Caco-2 (cell line): ENCODE measurements around the gene ANP32B. TPM values are rescaled to one million over a fixed set of nuclear protein-coding genes. Genes with fewer than 3 reads are reported as not detected.

Source experiments
- BruUV-seq: library from RNA; stranded (reverse); fragments of 400-500 nt; replicated peaks from 2 replicates; lab custom pipeline; 2021; lab: Mats Ljungman, UMichigan
- CTCF ChIA-PET: fragments of 300-600 bp; sonication (Branson Sonifier 250); formaldehyde crosslinking; loops from one replicate; lab custom pipeline; 2022; ENCODE audit warnings: antibody characterized with exemption; lab: Charles Lee
- POLR2A ChIA-PET: fragments of 300-600 bp; sonication (Branson Sonifier 250); formaldehyde crosslinking; loops from one replicate; lab custom pipeline; 2022; ENCODE audit warnings: antibody characterized with exemption; lab: Charles Lee
- DNase-seq, 2 experiments: peaks; one replicate each; pipeline versions ENCODE4 v3.0.0 to v3.0.0-alpha.2; 2020 to 2022
- H3K27me3 ChIP-seq: replicated peaks from 2 replicates; pipeline ENCODE4 v1.6.0; 2011; ENCODE audit warnings: low read length; ENCODE audit not compliant: control insufficient read depth, insufficient read depth
- H3K36me3 ChIP-seq: 2 replicates; pipeline ENCODE4 v1.5.1; 2011; ENCODE audit warnings: low read length; ENCODE audit not compliant: control insufficient read depth, insufficient read depth
- H3K4me1 ChIP-seq: fragments of 250-450 bp; sonication (Bioruptor Pico); 2 replicates; pipeline ENCODE4 v1.5.1; 2020; ENCODE audit warnings: mild to moderate bottlenecking
- H3K4me3 ChIP-seq: 2 replicates; pipeline ENCODE4 v1.5.1; 2011; ENCODE audit warnings: low read depth, mild to moderate bottlenecking, control low read depth, low read length
- H3K9me3 ChIP-seq: fragments of 250-450 bp; sonication (Bioruptor Pico); 2 replicates; pipeline ENCODE4 v1.5.1; 2020; ENCODE audit warnings: mild to moderate bottlenecking, moderate library complexity
- H3K27ac Mint-ChIP-seq: one replicate; pipeline ENCODE4 v1.8.0; 2022; ENCODE audit warnings: mixed read lengths; ENCODE audit not compliant: unreplicated experiment
- H3K27me3 Mint-ChIP-seq: one replicate; pipeline ENCODE4 v1.8.0; 2022; ENCODE audit warnings: mixed read lengths; ENCODE audit not compliant: insufficient read depth, unreplicated experiment
- H3K36me3 Mint-ChIP-seq: one replicate; pipeline ENCODE4 v1.8.0; 2022; ENCODE audit warnings: mild to moderate bottlenecking, mixed read lengths; ENCODE audit not compliant: insufficient read depth, unreplicated experiment
- H3K4me1 Mint-ChIP-seq: one replicate; pipeline ENCODE4 v1.8.0; 2022; ENCODE audit warnings: low read depth, mixed read lengths; ENCODE audit not compliant: unreplicated experiment
- H3K4me3 Mint-ChIP-seq: one replicate; pipeline ENCODE4 v1.8.0; 2022; ENCODE audit warnings: mild to moderate bottlenecking, moderate library complexity, mixed read lengths; ENCODE audit not compliant: unreplicated experiment
- H3K9me3 Mint-ChIP-seq: one replicate; pipeline ENCODE4 v1.8.0; 2022; ENCODE audit warnings: mixed read lengths; ENCODE audit not compliant: unreplicated experiment
- CTCF ChIP-seq, 2 experiments: fragments of 200-600 bp in 1 of 2; IDR thresholded peaks; 1 replicate in 1 of 2; 2 replicates in 1 of 2; pipeline versions ENCODE4 v1.5.1 to v1.8.0; 2011 to 2022; ENCODE audit warnings: antibody characterized with exemption in 1 of 2, control low read depth in 1 of 2, inconsistent platforms in 1 of 2, low read depth in 1 of 2, low read length in 1 of 2, mild to moderate bottlenecking in 1 of 2, moderate library complexity in 1 of 2; ENCODE audit not compliant: insufficient read depth in 1 of 2, severe bottlenecking in 1 of 2, unreplicated experiment in 1 of 2
- intact Hi-C: fragments of 100-400 bp; cut with micrococcal nuclease; formaldehyde crosslinking; loops from one replicate; pipeline ENCODE4 v1.10.0; 2022; ENCODE audit not compliant: unreplicated experiment
- total RNA-seq: library from RNA; stranded (reverse); gene quantifications from 2 replicates; pipeline ENCODE4 v1.2.3, GENCODE V29; 2022

Gene ANP32B
- total RNA-seq, 1 experiment from 2014 or later: 317 TPM

GRCh38 chr9:97985058-97985861 lies 2.1 kb downstream of the ANP32B start:
- TSS peak; percentile 28 for BruUV-seq
- intact Hi-C loops: loop anchor here (5.0 to 10.0 kb wide), 2 partner anchors 270 to 353 kb away; partner anchors contain the start of genes NCBP1, TBC1D2 and TSTD2
- no peaks in the 10 kb centered on the region for H3K9me3 ChIP-seq
- peak overlapping the region; percentile 96 for H3K4me3 ChIP-seq
- peak overlapping the region; percentile 92 for H3K27ac Mint-ChIP-seq
- H3K27me3 Mint-ChIP-seq: no peaks in the 10 kb centered on the region
- peaks cover 46% of the 10 kb centered on the region for H3K36me3 Mint-ChIP-seq
- H3K4me3 Mint-ChIP-seq: peak overlapping the region; percentile 79
- no peaks in the 10 kb centered on the region for H3K36me3 ChIP-seq
- no peak for TF ChIP-seq CTCF (IDR thresholded peaks at IDR 0.05; ENCODE audit: insufficient read depth in 1 of 2, low read depth in 1 of 2, low read length in 1 of 2, severe bottlenecking in 1 of 2, unreplicated experiment in 1 of 2)
- ChIA-PET POLR2A (interaction anchor here (0.7 kb wide), 1 partner anchor 12 kb away, joined by 3 read pairs; no protein-coding TSS in a partner anchor), CTCF (no interaction called here)
- peaks cover 48% of the 10 kb centered on the region for H3K4me1 Mint-ChIP-seq
- peak; percentile 54 to 57 for DNase-seq
- no peaks in the 10 kb centered on the region for H3K9me3 Mint-ChIP-seq
- H3K4me1 ChIP-seq: peaks cover 19% of the 10 kb centered on the region
- H3K27me3 ChIP-seq: no peaks in the 10 kb centered on the region

GRCh38 chr9:97987487-97987886 lies 4.3 kb downstream of the ANP32B start:
- H3K4me1 Mint-ChIP-seq: peaks cover 43% of the 10 kb centered on the region
- H3K4me1 ChIP-seq: peaks cover 33% of the 10 kb centered on the region
- no peaks in the 10 kb centered on the region for H3K27me3 Mint-ChIP-seq
- no peak overlapping the region for H3K27ac Mint-ChIP-seq
- CTCF ChIA-PET: no interaction called here
- BruUV-seq: no TSS peak
- no peaks in the 10 kb centered on the region for H3K9me3 Mint-ChIP-seq
- H3K4me3 ChIP-seq: no peak overlapping the region
- no peaks in the 10 kb centered on the region for H3K36me3 ChIP-seq
- no peak overlapping the region for H3K4me3 Mint-ChIP-seq
- H3K9me3 ChIP-seq: no peaks in the 10 kb centered on the region
- POLR2A ChIA-PET: no interaction called here
- DNase-seq: no peak
- TF ChIP-seq CTCF (IDR thresholded peaks at IDR 0.05; ENCODE audit: insufficient read depth in 1 of 2, low read depth in 1 of 2, low read length in 1 of 2, severe bottlenecking in 1 of 2, unreplicated experiment in 1 of 2): no peak
- peaks cover 64% of the 10 kb centered on the region for H3K36me3 Mint-ChIP-seq
- no peaks in the 10 kb centered on the region for H3K27me3 ChIP-seq
- intact Hi-C loops: loop anchor here (5.0 to 10.0 kb wide), 2 partner anchors 267 to 355 kb away; partner anchors contain the start of genes NCBP1, TBC1D2 and TSTD2

GRCh38 chr9:97990259-97990658 lies 7.1 kb downstream of the ANP32B start:
- Mint-ChIP-seq H3K27ac (no peak overlapping the region), H3K4me3 (no peak overlapping the region), H3K4me1 (peaks cover 52% of the 10 kb centered on the region), H3K36me3 (peaks cover 64% of the 10 kb centered on the region), H3K9me3 (no peaks in the 10 kb centered on the region), H3K27me3 (no peaks in the 10 kb centered on the region)
- CTCF ChIA-PET: no interaction called here
- BruUV-seq: no TSS peak
- H3K36me3 ChIP-seq: peaks cover 1% of the 10 kb centered on the region; the same call in 1 of the 2 replicates
- no peaks in the 10 kb centered on the region for H3K27me3 ChIP-seq
- intact Hi-C loops: no loop called here
- no peak for TF ChIP-seq CTCF (IDR thresholded peaks at IDR 0.05; ENCODE audit: insufficient read depth in 1 of 2, low read depth in 1 of 2, low read length in 1 of 2, severe bottlenecking in 1 of 2, unreplicated experiment in 1 of 2)
- H3K4me3 ChIP-seq: no peak overlapping the region
- no peak for DNase-seq
- no peaks in the 10 kb centered on the region for H3K9me3 ChIP-seq
- peaks cover 36% of the 10 kb centered on the region for H3K4me1 ChIP-seq
- POLR2A ChIA-PET: interaction anchor here (0.6 kb wide), 2 partner anchors 69 to 240 kb away, joined by 6 to 10 read pairs; no protein-coding TSS in a partner anchor
